Effector CD8-positive, alpha-beta T cell (primary cell): ENCODE data around the gene DRD2.

Experiments used
- DNase-seq: peaks from one replicate; lab custom pipeline; 2025; lab: John Stamatoyannopoulos, UW

DRD2 gene

GRCh38 chr11:113484223-113484622 is 9.0 kb upstream of the DRD2 start:
- no peak for DNase-seq

- DNase-seq, result no peak
Observed at GRCh38 chr11:113481672-113482071, 6.5 kb upstream of the DRD2 start.

- no peak for DNase-seq
Observed at GRCh38 chr11:113481226-113481625, 6.0 kb upstream of the DRD2 start.

- DNase-seq, result no peak
Observed at GRCh38 chr11:113477321-113477720, 2.1 kb upstream of the DRD2 start.

- no peak for DNase-seq
Observed at GRCh38 chr11:113476553-113476952, 1.4 kb upstream of the DRD2 start.

- no peak for DNase-seq
Observed at GRCh38 chr11:113474362-113475159, 637 bp downstream of the DRD2 start.

- DNase-seq, result no peak
Observed at GRCh38 chr11:113473983-113474361, 1.2 kb downstream of the DRD2 start.

GRCh38 chr11:113472471-113472870 is 2.7 kb downstream of the DRD2 start:
- DNase-seq, result no peak

- DNase-seq, result no peak
Observed at GRCh38 chr11:113470233-113470632, 5.0 kb downstream of the DRD2 start.

GRCh38 chr11:113468726-113469345 is 6.4 kb downstream of the DRD2 start:
- DNase-seq, result no peak

GRCh38 chr11:113467545-113467944 is 7.7 kb downstream of the DRD2 start:
- DNase-seq, result no peak

- DNase-seq, result no peak
Observed at GRCh38 chr11:113465786-113466185, 9.4 kb downstream of the DRD2 start.

GRCh38 chr11:113464416-113464815 is 10.8 kb downstream of the DRD2 start:
- DNase-seq, result no peak

- DNase-seq, result no peak
Observed at GRCh38 chr11:113462830-113463229, 12.4 kb downstream of the DRD2 start.

GRCh38 chr11:113461639-113462038 is 13.6 kb downstream of the DRD2 start:
- DNase-seq, result no peak

- no peak for DNase-seq
Observed at GRCh38 chr11:113460469-113460868, 14.7 kb downstream of the DRD2 start.

- no peak for DNase-seq
Observed at GRCh38 chr11:113458189-113458588, 17.0 kb downstream of the DRD2 start.

GRCh38 chr11:113457784-113458183 is 17.4 kb downstream of the DRD2 start:
- DNase-seq, result no peak

GRCh38 chr11:113454455-113454854 is 20.7 kb downstream of the DRD2 start:
- no peak for DNase-seq

GRCh38 chr11:113449743-113450142 is 25.5 kb downstream of the DRD2 start:
- no peak for DNase-seq

- DNase-seq, result no peak
Observed at GRCh38 chr11:113448316-113448677, 26.9 kb downstream of the DRD2 start.

GRCh38 chr11:113447621-113448315 is 27.4 kb downstream of the DRD2 start:
- DNase-seq, result no peak

GRCh38 chr11:113446938-113447337 is 28.3 kb downstream of the DRD2 start:
- DNase-seq, result no peak
